ENCODE results near the gene KAT6B.

The KAT6B gene

GRCh38 chr10:75038335-75038734 is 211.9 kb downstream of the KAT6B start:
- no peak overlapping the region for H3K4me3 ChIP-seq (replicated peaks; ENCODE audit: low read depth, low read length)
- no peak for DNase-seq (ENCODE audit: extremely low read depth, low read depth)
- TF ChIP-seq, protein P1, sequence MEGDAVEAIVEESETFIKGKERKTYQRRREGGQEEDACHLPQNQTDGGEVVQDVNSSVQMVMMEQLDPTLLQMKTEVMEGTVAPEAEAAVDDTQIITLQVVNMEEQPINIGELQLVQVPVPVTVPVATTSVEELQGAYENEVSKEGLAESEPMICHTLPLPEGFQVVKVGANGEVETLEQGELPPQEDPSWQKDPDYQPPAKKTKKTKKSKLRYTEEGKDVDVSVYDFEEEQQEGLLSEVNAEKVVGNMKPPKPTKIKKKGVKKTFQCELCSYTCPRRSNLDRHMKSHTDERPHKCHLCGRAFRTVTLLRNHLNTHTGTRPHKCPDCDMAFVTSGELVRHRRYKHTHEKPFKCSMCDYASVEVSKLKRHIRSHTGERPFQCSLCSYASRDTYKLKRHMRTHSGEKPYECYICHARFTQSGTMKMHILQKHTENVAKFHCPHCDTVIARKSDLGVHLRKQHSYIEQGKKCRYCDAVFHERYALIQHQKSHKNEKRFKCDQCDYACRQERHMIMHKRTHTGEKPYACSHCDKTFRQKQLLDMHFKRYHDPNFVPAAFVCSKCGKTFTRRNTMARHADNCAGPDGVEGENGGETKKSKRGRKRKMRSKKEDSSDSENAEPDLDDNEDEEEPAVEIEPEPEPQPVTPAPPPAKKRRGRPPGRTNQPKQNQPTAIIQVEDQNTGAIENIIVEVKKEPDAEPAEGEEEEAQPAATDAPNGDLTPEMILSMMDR (IDR thresholded peaks at IDR 0.05; ENCODE audit: low read depth, low read length, missing control alignments), result no peak

DNA sequence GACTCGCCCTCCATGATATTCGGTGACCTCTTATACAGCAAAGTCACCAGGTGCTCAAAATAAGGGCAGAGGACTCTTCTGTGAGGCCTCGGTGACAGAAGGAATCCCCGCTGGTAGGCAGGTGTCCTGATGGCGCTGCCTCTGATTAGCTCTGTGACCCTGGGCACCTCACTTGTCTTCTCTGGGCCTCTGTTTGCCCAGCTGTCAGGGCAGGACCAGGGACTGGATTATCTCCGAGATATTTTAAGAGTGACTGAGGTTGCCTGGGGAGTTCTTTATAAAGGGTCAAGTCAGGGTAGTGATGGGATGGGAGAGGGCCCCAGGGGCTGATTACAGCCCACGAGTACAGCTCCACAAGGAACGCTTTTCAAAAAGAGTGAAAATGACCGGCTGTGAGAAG is 214.2 kb downstream of the KAT6B start:
- no peak for DNase-seq (ENCODE audit: extremely low read depth, low read depth)
- H3K4me3 ChIP-seq (replicated peaks; ENCODE audit: low read depth, low read length), result no peak overlapping the region
- TF ChIP-seq, protein P1 (IDR thresholded peaks at IDR 0.05; ENCODE audit: low read depth, low read length, missing control alignments), result no peak

DNA sequence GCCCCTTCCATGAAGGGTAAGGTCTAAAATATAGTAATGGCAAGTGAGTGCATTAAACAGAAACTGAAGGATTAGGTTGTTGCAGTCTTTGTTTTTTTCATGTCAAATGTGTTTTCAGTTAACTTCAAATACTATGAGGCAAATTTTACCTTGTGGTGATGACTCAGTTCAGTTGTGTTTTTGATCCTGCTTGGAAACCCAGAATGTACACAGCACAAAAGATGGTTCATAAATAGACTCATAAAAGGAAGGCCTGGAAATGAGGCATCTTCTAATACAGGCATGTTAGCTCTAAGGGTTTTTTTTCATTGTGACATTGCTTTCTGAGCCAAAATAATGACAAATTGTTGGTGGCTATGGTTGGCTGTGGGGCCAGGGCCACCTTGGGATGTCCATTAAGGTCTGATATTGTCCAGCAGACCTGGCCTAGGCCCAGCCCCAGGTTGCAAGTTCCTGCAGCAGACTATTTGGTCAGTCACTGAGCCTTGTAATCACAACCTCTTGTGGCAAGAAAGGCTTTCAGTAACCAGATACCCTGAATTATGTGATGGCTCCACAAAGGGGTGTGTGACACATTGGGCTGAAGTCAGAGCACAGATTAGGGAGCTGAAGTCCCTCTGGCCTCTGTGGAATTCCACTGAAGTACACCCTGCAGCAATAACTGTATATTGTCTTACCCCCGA is 216.0 kb downstream of the KAT6B start:
- H3K4me3 ChIP-seq (replicated peaks; ENCODE audit: low read depth, low read length), result no peak overlapping the region
- TF ChIP-seq, protein P1 (IDR thresholded peaks at IDR 0.05; ENCODE audit: low read depth, low read length, missing control alignments), result no peak
- DNase-seq (ENCODE audit: extremely low read depth, low read depth), result peak; percentile 91

DNA sequence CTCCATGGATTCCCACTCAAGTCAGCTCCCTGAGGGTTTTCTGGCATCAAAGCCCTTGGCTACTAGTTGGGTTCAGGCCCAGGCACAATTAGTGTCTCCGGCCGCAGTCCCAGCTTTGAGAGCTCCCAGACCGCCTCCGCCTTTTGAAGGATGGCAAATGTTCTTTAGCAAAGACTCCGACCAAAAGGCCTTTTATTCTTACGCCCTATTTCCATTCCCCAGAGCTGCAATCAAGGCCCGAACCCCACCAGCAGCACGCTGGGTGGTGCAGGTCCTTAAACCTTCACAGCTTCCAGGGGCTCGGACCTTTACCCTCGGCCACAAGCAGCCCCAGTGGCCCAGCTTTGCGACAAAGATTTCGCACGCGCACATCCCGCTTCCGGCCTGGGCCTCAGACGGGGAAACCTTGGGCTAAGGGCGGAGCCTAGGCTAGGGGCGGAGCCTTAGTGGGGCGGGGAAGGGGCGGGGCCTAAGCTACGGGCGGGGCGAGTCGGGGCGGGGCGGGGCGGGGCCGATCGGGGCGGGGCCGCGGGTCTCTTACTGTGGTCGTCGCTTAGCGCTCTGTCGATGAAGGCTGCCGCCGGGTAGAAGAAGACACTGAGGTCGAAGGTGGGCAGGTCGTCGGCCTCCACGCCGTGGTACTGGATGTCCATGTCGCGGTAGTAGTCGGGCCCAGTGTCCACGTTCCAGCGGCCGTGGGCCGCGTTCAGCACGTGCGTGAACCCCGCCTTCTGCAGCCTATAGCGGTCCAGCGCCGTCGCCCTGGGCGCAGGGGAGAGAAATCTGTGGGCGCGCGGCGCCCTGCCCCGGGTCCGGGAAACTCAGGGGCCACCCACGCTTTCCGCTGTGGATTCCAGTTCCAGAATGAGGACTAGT is 217.1 kb downstream of the KAT6B start:
- no peak for DNase-seq (ENCODE audit: extremely low read depth, low read depth)
- no peak overlapping the region for H3K4me3 ChIP-seq (replicated peaks; ENCODE audit: low read depth, low read length)
- TF ChIP-seq, protein P1 (IDR thresholded peaks at IDR 0.05; ENCODE audit: low read depth, low read length, missing control alignments), result no peak

DNA sequence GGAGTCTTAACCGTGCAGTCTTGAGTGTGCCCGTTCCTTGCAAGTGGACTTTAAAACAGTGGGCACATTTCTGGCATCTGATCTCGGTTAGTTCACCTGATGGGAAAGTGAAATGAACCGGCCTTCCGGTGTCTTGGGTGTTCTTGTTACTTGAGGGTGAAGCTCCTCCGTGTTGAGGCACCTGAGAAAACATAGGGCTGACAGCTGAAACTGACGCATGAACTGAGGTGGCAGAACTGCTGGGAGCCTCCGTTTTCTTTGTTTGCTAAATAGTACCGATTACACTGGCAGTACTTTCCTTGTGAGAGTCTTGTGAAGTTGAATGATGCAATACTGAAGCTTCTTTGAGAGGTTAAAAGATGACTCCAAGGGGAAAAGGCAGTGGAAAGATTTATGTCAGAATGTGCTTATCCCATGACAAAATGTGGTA is 222.3 kb downstream of the KAT6B start:
- TF ChIP-seq, protein P1 (IDR thresholded peaks at IDR 0.05; ENCODE audit: low read depth, low read length, missing control alignments), result no peak
- no peak for DNase-seq (ENCODE audit: extremely low read depth, low read depth)
- no peak overlapping the region for H3K4me3 ChIP-seq (replicated peaks; ENCODE audit: low read depth, low read length)

DNA sequence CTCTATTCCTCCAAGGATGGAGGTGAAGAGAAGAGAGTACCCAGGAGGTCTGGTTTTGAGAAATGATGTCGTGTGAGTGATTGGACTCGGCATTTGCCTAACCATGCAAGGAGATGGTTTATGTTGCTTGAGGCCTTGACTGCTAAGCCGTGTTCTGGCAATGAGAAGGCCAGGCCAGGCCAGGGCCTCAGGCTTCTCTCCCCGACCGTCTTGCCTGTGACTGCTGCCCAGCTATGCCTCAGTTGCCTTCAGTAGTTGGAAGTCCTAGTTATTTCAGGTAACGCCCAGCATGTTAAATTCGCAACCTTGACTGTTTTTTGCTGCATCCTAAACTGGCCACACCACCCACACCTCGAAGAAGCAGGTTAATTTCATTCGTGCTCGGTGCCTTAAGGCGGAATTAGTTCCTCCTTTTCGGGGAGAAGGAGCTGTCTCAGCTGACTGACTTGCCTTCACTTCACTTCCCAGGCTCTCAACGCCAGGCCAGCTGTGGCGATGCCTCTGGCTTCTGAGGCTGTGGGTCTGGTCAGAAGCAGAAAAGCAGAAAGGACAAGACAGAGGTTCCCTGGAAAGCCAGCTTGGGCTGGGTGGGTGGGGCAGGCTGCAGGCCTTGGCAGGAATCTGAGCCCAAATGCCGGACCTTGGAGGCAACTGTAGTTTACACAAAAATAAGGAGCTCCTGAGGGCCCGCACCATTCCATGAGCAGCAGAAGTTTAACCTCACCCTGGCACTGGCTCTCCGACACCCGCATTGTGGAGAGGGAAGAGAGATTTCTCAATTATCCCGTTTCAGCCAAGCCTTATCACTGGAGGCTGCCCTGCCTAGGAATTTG is 223.1 kb downstream of the KAT6B start:
- DNase-seq (ENCODE audit: extremely low read depth, low read depth), result no peak
- TF ChIP-seq, protein P1 (IDR thresholded peaks at IDR 0.05; ENCODE audit: low read depth, low read length, missing control alignments), result no peak
- no peak overlapping the region for H3K4me3 ChIP-seq (replicated peaks; ENCODE audit: low read depth, low read length)
